ENCODE measurements around the gene ZFAND2A.
"Not testable (repeated sequence)": the region's sequence is repeated elsewhere in the genome, so short reads cannot be mapped to it uniquely, and the experiment has no call there.

ZFAND2A gene

DNA sequence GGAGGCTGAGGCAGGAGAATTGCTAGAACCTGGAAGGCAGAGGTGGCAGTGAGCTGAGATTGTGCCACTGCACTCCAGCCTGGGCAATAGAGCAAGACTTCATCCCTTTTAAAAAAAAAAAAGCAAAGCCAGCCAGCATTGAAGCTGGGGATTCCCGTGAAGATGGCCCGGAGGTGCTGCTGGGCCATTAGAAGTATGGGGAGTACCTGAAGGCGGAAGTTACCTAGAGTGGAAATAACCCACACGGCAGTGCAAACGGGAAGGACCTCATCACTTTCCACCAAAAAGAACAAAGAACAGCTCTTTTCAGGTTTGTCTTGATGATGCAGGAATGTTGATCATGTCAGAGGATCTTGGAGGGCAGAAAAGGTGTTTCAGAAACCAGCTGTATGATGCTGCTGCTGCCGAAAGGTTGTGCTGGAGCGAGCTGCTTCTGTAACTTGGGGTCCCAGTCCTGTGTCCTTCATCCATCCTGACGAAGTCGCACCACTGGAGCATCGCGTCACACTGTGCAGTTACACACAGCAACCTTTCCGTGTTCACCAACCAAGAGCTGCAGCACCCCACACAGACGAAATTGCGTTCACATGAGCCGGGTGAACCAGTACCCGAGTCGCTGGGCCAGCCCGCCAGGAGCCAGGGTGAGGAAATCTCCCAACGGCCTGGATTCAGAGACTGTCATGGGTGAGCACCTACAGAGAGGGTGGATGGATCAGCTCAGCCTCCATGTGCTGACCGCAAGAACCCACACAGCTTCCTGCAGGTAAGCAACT is 8.2 kb downstream of the ZFAND2A start:
- H3K4me3 ChIP-seq (ENCODE audit: low read depth, low read length) = no peak overlapping the region
- TF ChIP-seq, protein P1, sequence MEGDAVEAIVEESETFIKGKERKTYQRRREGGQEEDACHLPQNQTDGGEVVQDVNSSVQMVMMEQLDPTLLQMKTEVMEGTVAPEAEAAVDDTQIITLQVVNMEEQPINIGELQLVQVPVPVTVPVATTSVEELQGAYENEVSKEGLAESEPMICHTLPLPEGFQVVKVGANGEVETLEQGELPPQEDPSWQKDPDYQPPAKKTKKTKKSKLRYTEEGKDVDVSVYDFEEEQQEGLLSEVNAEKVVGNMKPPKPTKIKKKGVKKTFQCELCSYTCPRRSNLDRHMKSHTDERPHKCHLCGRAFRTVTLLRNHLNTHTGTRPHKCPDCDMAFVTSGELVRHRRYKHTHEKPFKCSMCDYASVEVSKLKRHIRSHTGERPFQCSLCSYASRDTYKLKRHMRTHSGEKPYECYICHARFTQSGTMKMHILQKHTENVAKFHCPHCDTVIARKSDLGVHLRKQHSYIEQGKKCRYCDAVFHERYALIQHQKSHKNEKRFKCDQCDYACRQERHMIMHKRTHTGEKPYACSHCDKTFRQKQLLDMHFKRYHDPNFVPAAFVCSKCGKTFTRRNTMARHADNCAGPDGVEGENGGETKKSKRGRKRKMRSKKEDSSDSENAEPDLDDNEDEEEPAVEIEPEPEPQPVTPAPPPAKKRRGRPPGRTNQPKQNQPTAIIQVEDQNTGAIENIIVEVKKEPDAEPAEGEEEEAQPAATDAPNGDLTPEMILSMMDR (IDR thresholded peaks at IDR 0.05; ENCODE audit: low read depth, low read length) = no peak

DNA sequence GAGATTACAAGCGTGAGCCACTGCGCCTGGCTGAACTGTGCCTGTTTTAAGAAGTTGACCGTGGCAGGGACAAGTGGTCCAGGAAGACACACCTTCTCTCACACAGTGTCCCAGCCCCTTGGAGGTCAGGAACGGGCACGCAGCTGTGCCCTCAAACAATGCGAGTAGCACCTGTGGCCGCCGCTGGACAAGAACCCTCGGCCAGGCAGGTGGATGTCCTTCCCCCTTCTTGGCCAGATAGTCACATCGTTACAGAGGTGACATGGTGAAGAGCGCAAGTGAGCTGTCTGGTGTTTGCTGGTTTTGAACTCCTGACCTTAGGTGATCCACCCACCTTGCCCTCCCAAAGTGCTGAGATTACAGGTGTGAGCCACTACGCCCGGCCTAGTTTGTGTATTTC is 8.8 kb downstream of the ZFAND2A start:
- H3K4me3 ChIP-seq (ENCODE audit: low read depth, low read length) = no peak overlapping the region
- TF ChIP-seq, protein P1 (IDR thresholded peaks at IDR 0.05; ENCODE audit: low read depth, low read length) = no peak

DNA sequence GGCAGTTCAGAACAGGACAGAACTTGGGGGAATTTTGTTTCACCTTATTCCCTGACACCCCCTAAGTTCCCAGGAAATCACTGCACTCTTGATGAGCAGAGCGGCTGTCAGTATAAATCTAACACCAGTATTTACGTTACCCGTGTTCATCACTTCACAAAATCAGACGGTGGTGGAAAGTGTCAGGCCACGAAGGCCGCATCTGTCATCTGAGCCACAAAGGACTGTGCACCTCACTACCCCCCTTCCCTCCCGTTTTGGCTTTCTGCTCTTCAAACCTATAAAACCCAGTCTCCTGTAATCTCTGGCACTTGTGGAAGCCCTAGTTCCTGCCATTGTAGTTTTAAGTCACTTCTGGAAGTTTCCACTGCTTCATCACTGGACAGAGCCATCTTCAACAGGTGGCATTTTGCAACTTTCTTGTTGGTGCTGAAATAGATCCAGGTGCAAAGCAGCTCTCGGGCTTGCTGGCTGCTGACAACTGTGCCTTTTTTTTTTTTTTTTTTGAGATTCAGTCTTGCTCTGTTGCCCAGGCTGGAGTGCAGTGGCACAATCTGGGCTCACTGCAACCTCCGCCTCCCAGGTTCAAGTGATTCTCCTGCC is 9.5 kb downstream of the ZFAND2A start:
- TF ChIP-seq, protein P1 (IDR thresholded peaks at IDR 0.05; ENCODE audit: low read depth, low read length) = no peak

DNA sequence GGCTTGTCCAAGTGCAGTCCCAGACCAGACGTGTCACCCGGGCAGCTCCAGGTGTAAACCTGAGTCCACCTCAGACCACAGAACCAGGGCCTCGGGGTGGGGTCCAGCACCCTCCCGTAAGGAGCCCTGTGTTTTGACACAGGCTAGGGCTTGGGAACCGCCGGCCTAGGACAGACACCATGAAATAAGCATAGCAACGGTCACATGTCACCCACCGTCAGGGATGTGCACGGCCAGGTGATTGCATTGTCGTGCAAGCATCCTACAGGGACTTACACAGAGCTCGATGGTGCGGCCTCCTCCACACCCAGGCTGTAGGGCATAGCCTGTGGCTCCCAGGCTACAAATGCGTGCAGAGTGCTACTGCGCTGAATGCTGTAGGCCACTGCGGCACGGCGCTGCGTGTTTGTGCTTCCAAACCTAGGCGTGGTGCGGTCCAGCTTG is 10.6 kb downstream of the ZFAND2A start:
- TF ChIP-seq, protein P1 (IDR thresholded peaks at IDR 0.05; ENCODE audit: low read depth, low read length) = no peak
- no peak overlapping the region for H3K4me3 ChIP-seq (ENCODE audit: low read depth, low read length)

More for the DNA sequence above, 9.5 kb downstream of the ZFAND2A start:
- no peak overlapping the region for H3K4me3 ChIP-seq (ENCODE audit: low read depth, low read length)

DNA sequence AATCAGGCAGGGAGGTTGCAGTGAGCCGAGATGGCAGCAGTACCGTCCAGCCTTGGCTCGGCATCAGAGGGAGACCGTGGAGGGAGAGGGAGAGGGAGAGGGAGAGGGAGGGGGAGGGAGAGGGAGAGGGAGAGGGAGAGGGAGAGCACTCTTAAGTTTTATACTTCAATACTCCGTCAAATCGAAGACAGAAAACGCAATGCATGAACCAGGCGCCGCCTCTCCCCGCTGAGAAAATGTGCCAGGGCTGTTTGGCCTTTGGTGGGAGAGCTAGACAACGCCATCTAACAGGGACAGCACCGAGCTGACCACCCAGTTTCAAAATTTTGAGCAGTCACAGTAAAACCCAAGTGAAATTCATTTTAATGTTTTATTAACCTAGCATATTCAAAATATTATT is 12.1 kb downstream of the ZFAND2A start:
- not testable (repeated sequence) for H3K4me3 ChIP-seq (ENCODE audit: low read depth, low read length)

DNA sequence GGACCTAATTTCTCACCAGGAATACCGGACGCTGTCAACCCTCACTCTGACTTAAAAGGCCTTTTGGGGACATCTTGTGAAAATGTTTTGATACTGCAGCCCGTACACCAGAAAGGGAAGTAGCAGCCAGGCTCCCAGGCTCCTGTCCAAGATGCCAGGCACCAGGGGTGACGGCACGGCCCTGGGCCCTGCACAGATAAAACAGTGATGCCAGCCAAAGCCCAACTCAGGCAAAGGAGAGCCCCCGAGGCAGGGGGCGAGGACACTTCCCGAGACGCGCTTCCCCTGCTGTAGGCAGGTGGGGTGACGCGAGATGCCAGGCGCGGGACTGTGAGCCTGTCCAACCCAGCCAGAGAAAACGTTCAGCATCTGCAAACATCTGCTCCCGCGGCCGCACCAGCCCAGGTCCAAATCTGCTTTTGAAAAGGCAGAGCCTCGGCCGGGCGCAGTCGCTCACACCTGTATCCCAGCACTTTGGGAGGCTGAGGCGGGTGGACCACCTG is 15.7 kb downstream of the ZFAND2A start:
- TF ChIP-seq, protein P1 (IDR thresholded peaks at IDR 0.05; ENCODE audit: low read depth, low read length) = no peak
- no peak overlapping the region for H3K4me3 ChIP-seq (ENCODE audit: low read depth, low read length)

DNA sequence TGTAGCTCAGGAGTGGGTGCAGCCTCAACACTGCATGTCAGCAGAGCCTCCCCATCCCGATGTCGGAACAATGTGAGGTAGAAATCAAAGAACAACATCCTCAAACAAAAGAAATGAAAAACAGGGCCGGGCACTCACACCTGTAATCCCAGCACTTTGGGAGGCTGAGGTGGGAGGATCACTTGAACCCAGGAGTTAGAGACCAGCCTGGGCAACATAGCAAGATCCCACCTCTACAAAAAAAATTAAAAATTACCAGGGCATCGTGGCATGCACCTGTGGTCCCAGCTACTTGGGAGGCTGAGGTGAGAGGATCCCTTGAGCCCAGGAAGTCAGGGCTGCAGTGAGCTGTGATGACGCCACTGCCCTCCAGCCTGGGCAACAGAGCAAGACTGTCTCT is 17.0 kb downstream of the ZFAND2A start:
- not testable (repeated sequence) for H3K4me3 ChIP-seq (ENCODE audit: low read depth, low read length)

DNA sequence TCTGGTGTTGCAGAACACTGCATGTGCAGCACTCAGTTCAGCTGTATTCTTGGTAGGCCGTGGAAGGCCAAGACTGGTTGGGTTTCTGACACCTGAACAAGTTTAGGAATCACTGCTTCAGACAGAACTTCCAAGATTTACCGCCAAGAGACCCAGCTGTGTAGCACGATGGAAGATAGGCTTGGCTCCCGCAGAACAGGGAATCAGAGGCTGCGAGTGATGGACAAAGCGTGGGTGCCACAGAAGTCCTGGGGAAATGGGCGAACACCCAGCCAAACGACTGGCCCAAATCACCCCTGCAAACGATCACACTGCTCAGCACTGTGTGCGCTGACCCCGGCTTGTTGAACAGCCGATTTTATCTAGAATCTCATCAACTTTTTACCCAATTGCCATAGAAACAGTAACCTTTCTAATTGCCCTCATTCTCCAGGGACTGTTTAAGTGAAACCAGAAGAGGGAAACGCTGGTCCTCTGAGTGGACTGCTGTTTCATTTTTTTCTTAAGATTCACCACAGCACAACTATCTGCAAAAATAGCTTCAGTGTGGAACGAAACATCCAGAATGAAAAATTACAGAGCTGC is 17.9 kb downstream of the ZFAND2A start:
- TF ChIP-seq, protein P1 (IDR thresholded peaks at IDR 0.05; ENCODE audit: low read depth, low read length) = no peak
- no peak overlapping the region for H3K4me3 ChIP-seq (ENCODE audit: low read depth, low read length)
